T-helper 17 cell (primary cell): ENCODE results near the gene HYKK. TPM values are rescaled to one million over a fixed set of nuclear protein-coding genes. Genes with fewer than 3 reads are reported as not detected.
"Not testable (repeated sequence)": the region's sequence is repeated elsewhere in the genome, so short reads cannot be mapped to it uniquely, and the experiment has no call there.

Experiments
- ATAC-seq: fragments of 150-1000 bp; cut with Tn5 transposase; 2 replicates; pipeline ENCODE4 v1.10.0; 2021; ENCODE audit warnings: mild to moderate bottlenecking, moderate library complexity
- DNase-seq, 3 donors: peaks; one replicate each; pipeline versions ENCODE4 v3.0.0 to v3.0.0-alpha.2; 2020 to 2021
- H3K9me3 ChIP-seq: one replicate; pipeline ENCODE4 v1.7.0; 2013; ENCODE audit warnings: low read length, mild to moderate bottlenecking; ENCODE audit not compliant: control insufficient read depth, poor library complexity, severe bottlenecking
- H3K27ac Mint-ChIP-seq: one replicate; pipeline ENCODE4 v1.8.0; 2022; ENCODE audit warnings: mild to moderate bottlenecking, moderate library complexity, mixed read lengths
- H3K27me3 Mint-ChIP-seq: one replicate; pipeline ENCODE4 v1.8.0; 2022; ENCODE audit warnings: mixed read lengths
- H3K36me3 Mint-ChIP-seq: one replicate; pipeline ENCODE4 v1.8.0; 2022; ENCODE audit warnings: low read depth, mixed read lengths
- H3K4me1 Mint-ChIP-seq: one replicate; pipeline ENCODE4 v1.8.0; 2022; ENCODE audit warnings: mild to moderate bottlenecking, mixed read lengths
- H3K4me3 Mint-ChIP-seq: one replicate; pipeline ENCODE4 v1.8.0; 2022; ENCODE audit warnings: mild to moderate bottlenecking, moderate library complexity, mixed read lengths
- total RNA-seq, 4 donors: library from RNA in 2 of 4; stranded (reverse) in 2 of 4; gene quantifications; one replicate each; pipeline ENCODE4 v1.2.3 and lab custom pipeline; 2022 to 2026

HYKK gene
- total RNA-seq, 2 donors from 2014 or later, result 1.1 to 2.0 TPM

DNA sequence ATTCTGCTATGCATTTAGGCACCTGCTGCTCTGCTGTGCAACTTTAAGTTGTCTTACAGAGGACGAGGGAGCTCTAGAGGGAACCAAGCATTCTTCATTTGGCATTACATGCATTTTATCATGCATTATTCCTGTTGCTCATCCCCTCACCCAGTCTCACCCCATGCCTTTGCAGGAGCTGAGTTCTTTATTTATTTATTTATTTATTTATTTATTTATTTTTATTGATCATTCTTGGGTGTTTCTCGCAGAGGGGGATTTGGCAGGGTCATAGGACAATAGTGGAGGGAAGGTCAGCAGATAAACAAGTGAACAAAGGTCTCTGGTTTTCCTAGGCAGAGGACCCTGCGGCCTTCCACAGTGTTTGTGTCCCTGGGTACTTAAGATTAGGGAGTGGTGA, 12.7 kb downstream of the HYKK start:
- not testable (repeated sequence) for H3K36me3 Mint-ChIP-seq, H3K4me1 Mint-ChIP-seq, DNase-seq, H3K27ac Mint-ChIP-seq, H3K27me3 Mint-ChIP-seq, H3K9me3 ChIP-seq, ATAC-seq, H3K4me3 Mint-ChIP-seq

DNA sequence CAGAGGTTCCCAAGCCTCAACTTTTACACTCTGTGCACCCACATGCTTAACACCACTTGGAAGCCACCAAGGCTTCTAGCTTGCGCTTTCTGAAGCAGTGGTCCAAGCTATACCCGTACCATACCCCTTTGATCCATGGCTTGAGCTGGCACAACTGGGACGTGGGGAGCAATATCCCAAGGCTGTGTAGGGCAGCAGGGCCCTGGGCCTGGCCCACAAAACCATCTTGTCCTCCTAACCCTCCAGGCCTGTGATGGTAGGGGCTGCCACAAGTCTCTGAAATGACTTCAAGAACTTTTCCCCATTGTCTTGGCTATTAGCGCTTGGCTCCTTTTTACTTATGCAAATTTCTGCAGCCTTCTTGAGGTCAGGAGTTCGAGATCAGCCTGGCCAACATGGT, 16.9 kb downstream of the HYKK start:
- DNase-seq (no peak), ATAC-seq (no peak)
- Mint-ChIP-seq H3K4me3 (no peak overlapping the region), H3K4me1 (no peaks in the 10 kb centered on the region), H3K27ac (no peak overlapping the region), H3K36me3 (no peaks in the 10 kb centered on the region), H3K27me3 (peaks cover 4% of the 10 kb centered on the region)
- H3K9me3 ChIP-seq, result no peaks in the 10 kb centered on the region

DNA sequence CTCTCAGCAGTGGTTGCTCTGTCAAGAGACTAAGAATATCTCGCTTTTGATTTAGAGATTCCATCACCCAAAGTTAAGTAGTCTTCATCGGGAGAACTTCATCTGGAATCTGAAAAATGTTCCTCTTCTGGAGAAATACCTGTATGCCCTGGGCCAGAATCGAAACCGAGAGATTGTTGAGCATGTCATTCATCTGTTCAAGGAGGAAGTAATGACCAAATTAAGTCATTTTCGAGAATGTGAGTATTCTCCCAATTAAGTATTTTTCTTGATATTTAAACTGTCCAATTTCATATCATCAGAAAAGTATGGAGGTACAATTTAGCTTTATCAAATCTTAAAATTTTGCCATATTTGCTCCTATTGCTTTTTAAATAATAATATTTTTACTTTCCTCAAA, 19.9 kb downstream of the HYKK start:
- H3K27ac Mint-ChIP-seq, result no peak overlapping the region
- no peak for DNase-seq

DNA sequence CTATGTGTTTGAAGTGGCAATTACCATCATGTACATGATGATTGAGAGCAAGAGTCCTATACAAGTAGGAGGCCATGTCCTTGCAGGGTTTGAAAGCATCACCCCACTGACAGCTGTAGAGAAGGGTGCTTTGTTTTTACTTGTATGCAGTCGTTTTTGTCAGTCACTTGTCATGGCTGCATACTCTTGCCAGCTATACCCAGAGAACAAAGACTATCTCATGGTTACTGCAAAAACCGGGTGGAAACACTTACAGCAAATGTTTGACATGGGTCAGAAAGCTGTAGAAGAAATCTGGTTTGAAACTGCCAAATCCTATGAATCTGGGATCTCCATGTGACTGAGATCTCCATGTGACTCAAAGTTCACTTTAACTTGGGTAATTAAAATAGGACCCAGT, 26.0 kb downstream of the HYKK start:
- H3K9me3 ChIP-seq, result no peaks in the 10 kb centered on the region
- no peak for ATAC-seq

More for the DNA sequence above, 19.9 kb downstream of the HYKK start:
- Mint-ChIP-seq H3K27me3 (no peaks in the 10 kb centered on the region), H3K36me3 (no peaks in the 10 kb centered on the region), H3K4me3 (no peak overlapping the region), H3K4me1 (no peaks in the 10 kb centered on the region)
- no peaks in the 10 kb centered on the region for H3K9me3 ChIP-seq
- no peak for ATAC-seq

DNA sequence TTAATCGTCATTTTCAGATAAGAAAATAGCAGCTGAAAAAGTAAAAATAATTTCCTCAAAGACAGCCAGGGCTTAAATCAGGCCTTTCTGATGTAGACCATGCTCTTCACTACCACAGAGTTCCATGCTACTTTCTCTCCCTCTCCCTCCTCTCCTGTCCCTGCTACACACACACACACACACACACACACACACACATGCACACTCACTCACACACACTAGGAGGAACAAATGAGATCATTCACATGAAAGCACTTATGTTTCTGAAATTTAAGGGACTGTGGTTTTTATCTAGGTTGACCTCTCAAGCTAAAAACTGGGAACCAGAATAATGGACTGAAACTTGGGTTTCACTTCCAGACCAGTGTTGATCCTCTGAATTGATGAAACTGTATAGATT, 28.8 kb downstream of the HYKK start:
- H3K4me3 Mint-ChIP-seq, result no peak overlapping the region
- H3K27ac Mint-ChIP-seq, result no peak overlapping the region
- peaks cover 13% of the 10 kb centered on the region for H3K4me1 Mint-ChIP-seq
- no peaks in the 10 kb centered on the region for H3K9me3 ChIP-seq
- no peaks in the 10 kb centered on the region for H3K36me3 Mint-ChIP-seq
- H3K27me3 Mint-ChIP-seq, result no peaks in the 10 kb centered on the region
- DNase-seq (no peak), ATAC-seq (no peak)

More for the DNA sequence above, 26.0 kb downstream of the HYKK start:
- DNase-seq, result no peak
- Mint-ChIP-seq H3K27me3 (no peaks in the 10 kb centered on the region), H3K4me3 (no peak overlapping the region), H3K4me1 (no peaks in the 10 kb centered on the region), H3K27ac (no peak overlapping the region), H3K36me3 (no peaks in the 10 kb centered on the region)

DNA sequence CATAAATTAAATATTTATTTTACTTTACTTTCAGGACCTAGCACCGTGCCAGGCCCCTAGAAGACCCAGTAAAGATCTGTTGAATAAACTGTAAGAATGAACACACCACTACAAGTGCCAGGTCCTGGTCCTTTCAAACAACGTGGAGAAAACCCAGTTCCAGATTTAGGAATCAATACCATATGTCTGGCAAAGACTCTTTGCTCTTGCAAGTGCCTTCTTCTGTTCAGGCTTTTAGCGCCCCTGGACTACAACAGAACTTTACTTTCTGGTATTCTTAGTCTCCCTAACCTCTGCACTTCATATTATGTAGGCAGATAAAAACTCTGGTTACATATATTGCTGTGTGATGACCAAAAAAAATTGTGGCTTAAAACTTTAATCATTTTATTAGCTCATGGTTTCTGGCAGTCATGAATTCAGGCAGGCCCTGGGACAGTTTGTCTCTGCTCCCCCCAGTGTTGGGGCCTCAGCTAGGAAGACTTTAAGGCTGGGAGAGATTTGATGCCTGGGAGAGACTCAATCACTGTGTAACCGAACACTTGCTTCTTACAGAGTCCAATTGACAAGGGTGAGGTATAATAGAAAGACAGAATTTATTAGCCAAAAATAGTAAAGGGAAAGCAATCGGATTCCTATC, 30.0 kb downstream of the HYKK start:
- H3K27ac Mint-ChIP-seq, result peak overlapping the region; percentile 6
- no peak for ATAC-seq
- no peaks in the 10 kb centered on the region for H3K27me3 Mint-ChIP-seq
- H3K4me3 Mint-ChIP-seq, result no peak overlapping the region
- H3K4me1 Mint-ChIP-seq, result peaks cover 25% of the 10 kb centered on the region
- H3K9me3 ChIP-seq, result no peaks in the 10 kb centered on the region
- peaks cover 4% of the 10 kb centered on the region for H3K36me3 Mint-ChIP-seq
- DNase-seq, result no peak

DNA sequence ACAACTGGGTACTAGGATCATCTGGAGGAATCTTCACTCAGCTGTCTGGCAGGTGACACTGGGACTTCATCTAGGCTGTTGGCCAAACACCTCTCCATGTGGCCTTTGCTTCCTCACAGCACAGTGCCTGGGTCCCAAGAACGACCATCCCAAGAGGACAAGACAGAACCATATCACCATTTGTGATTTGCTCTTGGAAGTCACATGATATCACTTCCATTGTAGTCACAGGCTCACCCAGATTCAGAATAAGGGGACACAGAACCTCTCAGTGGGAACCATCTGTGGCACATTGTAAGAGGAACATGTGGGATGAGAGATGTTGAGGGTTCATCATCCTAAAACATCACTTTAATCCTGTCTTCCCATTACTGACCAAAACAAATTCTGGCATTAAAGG, 31.0 kb downstream of the HYKK start:
- Mint-ChIP-seq H3K27me3 (no peaks in the 10 kb centered on the region), H3K4me1 (peaks cover 28% of the 10 kb centered on the region), H3K27ac (peak overlapping the region; percentile 98), H3K36me3 (peaks cover 6% of the 10 kb centered on the region), H3K4me3 (no peak overlapping the region)
- no peak for ATAC-seq
- DNase-seq, result no peak
- H3K9me3 ChIP-seq, result no peaks in the 10 kb centered on the region

DNA sequence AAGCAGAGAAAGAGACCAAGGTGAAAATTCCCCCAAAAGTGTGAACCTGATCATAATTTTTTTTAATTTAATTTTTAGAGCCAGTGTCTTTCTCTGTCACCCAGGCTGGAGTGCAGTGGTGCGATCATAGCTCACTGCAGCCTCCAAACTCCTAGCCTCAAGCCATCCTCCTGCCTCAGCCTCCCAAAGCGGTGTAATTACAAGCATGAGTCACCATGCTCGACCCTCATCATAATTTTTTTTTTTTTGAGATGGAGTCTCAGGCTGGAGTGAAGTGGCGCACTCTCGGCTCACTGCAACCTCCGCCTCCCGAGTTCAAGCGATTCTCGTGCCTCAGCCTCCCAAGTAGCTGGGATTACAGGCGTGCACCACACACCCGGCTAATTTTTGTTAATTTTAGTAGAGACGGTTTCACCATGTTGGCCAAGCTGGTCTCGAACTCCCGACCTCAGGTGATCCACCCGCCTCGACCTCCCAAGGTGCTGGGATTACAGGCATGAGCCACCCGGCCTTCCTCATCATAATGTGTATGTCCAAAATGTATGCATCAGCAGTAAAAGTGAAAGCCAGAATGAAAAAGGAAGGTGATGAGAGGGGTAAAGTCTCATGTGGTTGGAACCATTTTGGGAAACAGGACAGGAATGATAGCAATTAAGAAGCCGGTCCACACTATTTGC, 32.2 kb downstream of the HYKK start:
- not testable (repeated sequence) for H3K36me3 Mint-ChIP-seq, DNase-seq, H3K9me3 ChIP-seq, H3K27me3 Mint-ChIP-seq, ATAC-seq
- Mint-ChIP-seq H3K4me1 (peaks cover 28% of the 10 kb centered on the region), H3K27ac (peak overlapping the region; percentile 98), H3K4me3 (peak overlapping the region; percentile 95)

DNA sequence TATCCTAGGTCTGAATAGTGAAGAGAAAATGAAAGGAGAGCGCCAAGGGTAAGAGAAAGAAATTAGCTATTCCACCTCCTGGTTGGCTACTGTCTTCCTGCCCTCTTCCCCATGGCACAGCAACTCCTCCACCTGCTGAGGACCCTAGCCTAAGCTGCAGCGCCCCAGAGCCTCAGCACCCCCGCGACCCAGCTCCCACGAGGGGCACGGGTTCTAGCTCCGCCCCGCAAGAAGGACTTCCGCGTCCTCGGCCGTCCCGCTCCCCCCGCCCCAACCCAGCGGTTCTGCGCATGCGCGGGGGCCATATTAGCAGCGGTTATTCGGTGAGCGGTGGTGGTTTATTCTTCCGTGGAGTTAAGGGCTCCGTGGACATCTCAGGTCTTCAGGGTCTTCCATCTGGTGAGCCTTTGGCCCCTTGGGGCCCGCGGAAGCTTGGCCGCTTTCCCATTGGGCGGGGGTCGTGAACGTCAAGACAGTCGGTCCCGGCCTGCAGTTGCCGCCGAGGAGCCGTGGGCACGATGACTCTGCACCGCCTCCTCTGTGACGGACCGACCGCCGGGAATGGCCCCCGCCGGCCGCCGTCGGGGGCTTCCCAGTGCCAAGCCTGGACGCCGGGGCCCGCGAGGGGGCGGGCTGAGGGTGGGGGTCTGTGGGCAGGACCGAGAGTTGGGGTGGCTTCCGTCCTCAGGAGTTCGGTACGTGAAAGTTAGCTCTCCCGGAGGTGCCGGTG, 32.9 kb downstream of the HYKK start, which contains the start of gene PSMA4:
Gene PSMA4, plus strand, starts transcription at position 304 of the 730 bp plus-strand sequence. CDS start 1,484 bp downstream, outside the sequence.
- Mint-ChIP-seq H3K36me3 (peaks cover 6% of the 10 kb centered on the region), H3K27ac (peak within 1 kb of the TSS; percentile 98), H3K27me3 (no peaks in the 10 kb centered on the region), H3K4me3 (peak within 1 kb of the TSS; percentile 95), H3K4me1 (peaks cover 28% of the 10 kb centered on the region)
- ATAC-seq, result peak; percentile 89
- DNase-seq, result peak; percentile 89 to 92 (median 92)
- no peaks in the 10 kb centered on the region for H3K9me3 ChIP-seq

DNA sequence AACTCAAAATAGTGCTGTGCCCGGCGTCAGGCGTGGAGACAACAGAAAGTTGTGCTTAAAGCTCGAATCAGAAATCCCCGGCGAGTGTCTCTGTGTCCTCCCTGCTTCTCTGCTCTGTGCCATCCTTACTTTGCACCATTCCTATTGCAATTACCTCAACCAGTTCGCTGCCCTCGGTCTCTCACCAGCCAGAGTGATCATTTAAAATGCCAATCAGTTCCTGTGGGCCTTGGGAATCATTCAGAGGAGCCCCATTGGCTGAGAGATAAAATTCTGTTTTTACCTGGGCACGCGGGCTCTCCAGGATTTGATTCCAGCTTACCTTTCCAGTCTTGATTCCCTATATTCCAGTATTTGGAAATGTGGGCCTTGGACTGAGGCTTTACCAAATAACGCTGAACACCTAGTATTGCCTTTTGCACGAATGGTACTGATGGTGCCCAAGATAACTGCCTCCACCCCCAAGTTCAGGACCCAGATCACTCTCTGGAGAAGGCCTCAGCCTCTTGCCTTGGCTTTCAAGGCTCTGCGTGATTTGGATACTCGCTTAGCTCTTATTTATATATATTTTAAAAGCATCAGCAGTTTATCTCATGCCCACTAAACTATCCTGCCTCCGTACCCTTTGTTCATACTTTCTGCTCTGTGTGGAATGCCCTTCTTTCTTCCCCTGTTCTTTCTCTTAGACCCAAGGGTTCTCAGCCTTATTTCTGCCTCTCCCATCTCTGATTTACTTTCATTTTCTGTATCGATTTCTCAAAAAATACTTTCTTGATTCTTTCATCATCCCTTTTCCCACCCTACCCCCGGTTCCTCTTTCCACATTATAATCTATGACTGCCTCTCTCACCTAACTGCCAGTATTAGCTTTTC, 33.7 kb downstream of the HYKK start:
- ATAC-seq (no peak), DNase-seq (no peak)
- no peaks in the 10 kb centered on the region for H3K9me3 ChIP-seq
- peaks cover 6% of the 10 kb centered on the region for H3K36me3 Mint-ChIP-seq
- H3K4me3 Mint-ChIP-seq, result peak overlapping the region; percentile 95
- peaks cover 28% of the 10 kb centered on the region for H3K4me1 Mint-ChIP-seq
- no peaks in the 10 kb centered on the region for H3K27me3 Mint-ChIP-seq
- H3K27ac Mint-ChIP-seq, result peak overlapping the region; percentile 98

DNA sequence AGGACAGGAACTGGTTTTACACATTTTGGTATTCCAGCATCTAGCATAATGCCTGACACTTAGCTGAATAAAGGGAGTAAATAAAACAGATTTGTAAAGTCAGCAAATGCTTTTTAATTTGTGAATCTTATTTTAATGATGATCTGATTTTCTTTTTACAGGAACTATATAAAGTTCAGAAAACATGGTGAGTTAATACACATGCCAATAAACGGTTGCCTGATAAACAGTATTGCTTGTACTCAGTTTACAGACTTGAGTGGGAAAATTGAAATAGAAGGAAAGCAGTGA, 34.3 kb downstream of the HYKK start:
- H3K4me1 Mint-ChIP-seq, result peaks cover 28% of the 10 kb centered on the region
- peak overlapping the region; percentile 98 for H3K27ac Mint-ChIP-seq
- peak overlapping the region; percentile 95 for H3K4me3 Mint-ChIP-seq
- no peaks in the 10 kb centered on the region for H3K9me3 ChIP-seq
- no peak for ATAC-seq
- DNase-seq, result no peak
- H3K27me3 Mint-ChIP-seq, result no peaks in the 10 kb centered on the region
- peaks cover 6% of the 10 kb centered on the region for H3K36me3 Mint-ChIP-seq

DNA sequence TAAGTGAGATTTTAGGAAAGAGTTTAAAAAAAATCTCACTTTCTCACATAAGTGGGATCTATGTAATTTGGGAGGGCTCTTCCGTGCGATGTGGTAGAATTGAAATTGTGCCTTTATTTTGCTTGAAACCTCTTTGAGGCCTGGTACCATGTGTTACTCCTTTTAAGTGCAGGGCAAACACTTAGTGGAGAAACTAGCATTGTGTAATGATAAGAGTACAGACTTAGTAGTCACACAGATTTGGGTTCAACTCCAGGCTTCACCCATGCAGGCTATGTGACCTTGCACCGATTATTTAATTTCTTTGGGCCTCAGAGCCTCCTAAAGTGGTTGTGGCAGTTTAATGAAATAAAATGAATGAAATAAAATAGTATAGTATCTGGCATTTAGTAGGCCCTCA, 35.3 kb downstream of the HYKK start:
- no peaks in the 10 kb centered on the region for H3K27me3 Mint-ChIP-seq
- H3K27ac Mint-ChIP-seq, result peak overlapping the region; percentile 98
- H3K9me3 ChIP-seq, result no peaks in the 10 kb centered on the region
- H3K36me3 Mint-ChIP-seq, result peaks cover 6% of the 10 kb centered on the region
- no peak for ATAC-seq
- DNase-seq, result no peak
- H3K4me3 Mint-ChIP-seq, result peak overlapping the region; percentile 73
- H3K4me1 Mint-ChIP-seq, result peaks cover 28% of the 10 kb centered on the region

DNA sequence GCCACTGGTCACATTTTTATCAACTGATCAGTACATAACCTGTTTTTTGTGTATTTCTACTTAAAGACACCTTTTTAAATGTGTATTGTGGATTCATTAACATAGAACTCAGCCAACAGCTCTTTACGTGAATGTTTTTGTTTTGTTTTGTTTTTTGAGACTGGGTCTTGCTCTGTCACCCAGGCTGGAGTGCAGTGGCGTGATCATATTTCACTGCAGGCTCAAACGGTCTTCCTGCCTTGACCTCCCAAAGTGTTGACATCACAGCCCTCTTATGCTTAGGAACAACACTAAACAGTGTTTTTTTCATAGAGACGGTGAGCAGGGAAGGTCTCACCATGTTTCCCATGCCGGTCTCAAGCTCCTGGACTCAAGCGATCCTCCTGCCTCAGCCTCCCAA, 42.8 kb downstream of the HYKK start:
- Mint-ChIP-seq H3K4me1 (peaks cover 9% of the 10 kb centered on the region), H3K36me3 (peaks cover 8% of the 10 kb centered on the region), H3K27me3 (no peaks in the 10 kb centered on the region), H3K27ac (no peak overlapping the region), H3K4me3 (no peak overlapping the region)
- DNase-seq, result no peak
- ATAC-seq, result no peak
- no peaks in the 10 kb centered on the region for H3K9me3 ChIP-seq
